Lower lobe of right lung (tissue), 2 donors: Measurements from ENCODE around the gene ST8SIA1. TPM values are rescaled to one million over a fixed set of nuclear protein-coding genes. Genes with fewer than 3 reads are reported as not detected.
"Not testable (repeated sequence)": the region's sequence is repeated elsewhere in the genome, so short reads cannot be mapped to it uniquely, and the experiment has no call there.

Source experiments
- ATAC-seq, 2 donors: fragments of 200-7000 bp; cut with Tn5 transposase; one replicate each; pipeline ENCODE4 v1.9.1; 2020 to 2022; ENCODE audit warnings: mild to moderate bottlenecking in 2 of 2, moderate library complexity in 2 of 2
- DNase-seq: peaks from one replicate; pipeline ENCODE4 v3.0.0-alpha.2; 2020
- H3K27ac ChIP-seq: fragments of 200-600 bp; one replicate; pipeline ENCODE4 v1.8.0; 2022
- H3K27me3 ChIP-seq: fragments of 200-600 bp; one replicate; pipeline ENCODE4 v1.8.0; 2022; ENCODE audit warnings: low read depth
- H3K36me3 ChIP-seq: fragments of 200-600 bp; one replicate; pipeline ENCODE4 v1.8.0; 2022; ENCODE audit warnings: mild to moderate bottlenecking
- H3K4me1 ChIP-seq: fragments of 200-600 bp; one replicate; pipeline ENCODE4 v1.8.0; 2022
- H3K4me3 ChIP-seq: fragments of 200-600 bp; one replicate; pipeline ENCODE4 v1.8.0; 2022; ENCODE audit warnings: mild to moderate bottlenecking
- H3K9me3 ChIP-seq: fragments of 200-600 bp; one replicate; pipeline ENCODE4 v1.8.0; 2022
- CTCF ChIP-seq: fragments of 200-600 bp; IDR thresholded peaks from one replicate; pipeline ENCODE4 v1.8.0; 2022; ENCODE audit warnings: antibody characterized with exemption, mild to moderate bottlenecking
- intact Hi-C: fragments of 100-400 bp; cut with DNase I; formaldehyde crosslinking; loops from one replicate; pipeline ENCODE4 v1.11.0; 2022
- total RNA-seq: library from RNA; stranded (reverse); fragmentation: NEBNext Ultra II Directional; extraction: Animal tissue kit (Norgen Biotek cat#: 25700); gene quantifications from one replicate; pipeline ENCODE4 v1.2.1, GENCODE V29; 2021
- donor health status: DM: no; HTN: yes; CAD: no; lungs with severe emphysema.

ST8SIA1 gene
- total RNA-seq, 1 donor from 2014 or later: 9.1 TPM

- Histone ChIP-seq H3K4me3 (no peak overlapping the region), H3K4me1 (no peaks in the 10 kb centered on the region), H3K27me3 (no peaks in the 10 kb centered on the region), H3K27ac (no peak overlapping the region), H3K36me3 (no peaks in the 10 kb centered on the region), H3K9me3 (no peaks in the 10 kb centered on the region)
- intact Hi-C loops: no loop called here
- no peak for ATAC-seq
- no peak for TF ChIP-seq CTCF
- DNase-seq: no peak
These were observed 174.0 kb downstream of the ST8SIA1 start for GRCh38 chr12:22160396-22161003.

DNA sequence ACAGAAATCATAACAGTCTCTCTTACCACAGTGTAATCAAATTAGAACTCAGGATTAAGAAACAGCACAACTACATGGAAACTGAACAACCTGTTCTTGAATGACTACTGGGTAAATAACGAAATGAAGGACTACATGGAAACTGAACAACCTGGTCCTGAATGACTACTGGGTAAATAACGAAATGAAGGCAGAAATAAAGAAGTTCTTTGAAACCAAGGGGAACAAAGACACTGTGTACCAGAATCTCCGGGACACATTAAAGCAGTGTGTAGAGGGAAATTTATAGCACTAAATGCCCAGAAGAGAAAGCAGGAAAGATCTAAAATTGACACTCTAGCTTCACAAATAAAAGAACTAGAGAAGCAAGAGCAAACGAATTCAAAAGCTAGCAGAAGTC, 185.2 kb downstream of the ST8SIA1 start:
- H3K4me3 ChIP-seq, H3K27ac ChIP-seq, H3K36me3 ChIP-seq, intact Hi-C loops, H3K4me1 ChIP-seq, H3K9me3 ChIP-seq, ATAC-seq, DNase-seq, H3K27me3 ChIP-seq: not testable (repeated sequence)

GRCh38 chr12:22146686-22147085, 187.8 kb downstream of the ST8SIA1 start:
- H3K36me3 ChIP-seq, H3K27ac ChIP-seq, ATAC-seq, H3K9me3 ChIP-seq, H3K27me3 ChIP-seq, H3K4me3 ChIP-seq, DNase-seq, intact Hi-C loops, H3K4me1 ChIP-seq: not testable (repeated sequence)

Other genes with a start within 250 kb of the ST8SIA1 start
- 50.2 TPM for gene C2CD5, start 209.8 kb upstream of the ST8SIA1 start, total RNA-seq